WTC11 (cell line): ENCODE measurements around the gene TRMT2A. TPM values are rescaled to one million over a fixed set of nuclear protein-coding genes. Genes with fewer than 3 reads are reported as not detected.

Experiments
- ATAC-seq: fragments of 200-7000 bp; cut with Tn5 transposase; 2 replicates; pipeline ENCODE4 v1.10.0; 2021; ENCODE audit warnings: mild to moderate bottlenecking, moderate library complexity
- CTCF ChIA-PET: fragments of 300-600 bp; sonication (Branson Sonifier 250); formaldehyde crosslinking; loops from one replicate; lab custom pipeline; 2021; ENCODE audit warnings: antibody characterized with exemption; lab: Charles Lee
- POLR2A ChIA-PET: fragments of 350-600 bp; sonication (Branson Sonifier 250); formaldehyde crosslinking; loops from one replicate; lab custom pipeline; 2021; ENCODE audit warnings: antibody characterized with exemption; lab: Charles Lee
- DNase-seq: peaks from one replicate; pipeline ENCODE4 v3.0.0; 2021; ENCODE audit warnings: low spot score
- H3K27ac Mint-ChIP-seq: 2 replicates; pipeline ENCODE4 v1.8.0; 2021; ENCODE audit warnings: mixed read lengths
- H3K27me3 Mint-ChIP-seq: 2 replicates; pipeline ENCODE4 v1.8.0; 2021; ENCODE audit warnings: low read depth, mild to moderate bottlenecking, moderate library complexity, mixed read lengths
- H3K36me3 Mint-ChIP-seq: 2 replicates; pipeline ENCODE4 v1.8.0; 2021; ENCODE audit warnings: mixed read lengths
- H3K4me1 Mint-ChIP-seq: 2 replicates; pipeline ENCODE4 v1.8.0; 2022; ENCODE audit warnings: mixed read lengths
- H3K4me3 Mint-ChIP-seq: 2 replicates; pipeline ENCODE4 v1.8.0; 2021; ENCODE audit warnings: mild to moderate bottlenecking, moderate library complexity, mixed read lengths
- H3K9me3 Mint-ChIP-seq: 2 replicates; pipeline ENCODE4 v1.8.0; 2021; ENCODE audit warnings: mixed read lengths
- ATF1 ChIP-seq: sonication (generic); formaldehyde crosslinking; IDR thresholded peaks from 2 replicates; pipeline ENCODE4 v1.8.1; 2023; ENCODE audit warnings: mild to moderate bottlenecking, moderate library complexity, missing genetic modification reagents
- FOXK1 ChIP-seq: sonication (generic); formaldehyde crosslinking; IDR thresholded peaks from 2 replicates; pipeline ENCODE4 v1.8.0; 2022; ENCODE audit warnings: mild to moderate bottlenecking, moderate library complexity, missing genetic modification reagents
- FOXP4 ChIP-seq: sonication (generic); formaldehyde crosslinking; IDR thresholded peaks from 2 replicates; pipeline ENCODE4 v1.8.0; 2022; ENCODE audit warnings: mild to moderate bottlenecking, missing genetic modification reagents
- NFATC4 ChIP-seq: fragments of 250-450 bp; sonication (Bioruptor Pico); IDR thresholded peaks from 2 replicates; pipeline ENCODE4 v1.9.0; 2021; ENCODE audit warnings: mild to moderate bottlenecking
- RORB ChIP-seq: fragments of 250-450 bp; sonication (Bioruptor Pico); IDR thresholded peaks from 2 replicates; pipeline ENCODE4 v1.9.0; 2021; ENCODE audit warnings: mild to moderate bottlenecking
- TCF7 ChIP-seq: sonication (generic); formaldehyde crosslinking; IDR thresholded peaks from 2 replicates; pipeline ENCODE4 v1.8.0; 2022; ENCODE audit warnings: mild to moderate bottlenecking, low read depth, missing genetic modification reagents, moderate library complexity
- ZMAT4 ChIP-seq: fragments of 250-450 bp; sonication (Bioruptor Pico); IDR thresholded peaks from 2 replicates; pipeline ENCODE4 v1.9.0; 2021; ENCODE audit warnings: mild to moderate bottlenecking
- ZNF121 ChIP-seq: sonication (generic); formaldehyde crosslinking; IDR thresholded peaks from 2 replicates; pipeline ENCODE4 v1.8.0; 2023; ENCODE audit warnings: missing genetic modification reagents
- ZNF219 ChIP-seq: sonication (generic); formaldehyde crosslinking; IDR thresholded peaks from 2 replicates; pipeline ENCODE4 v1.8.0; 2023; ENCODE audit warnings: missing genetic modification reagents, mild to moderate bottlenecking, borderline replicate concordance
- ZNF232 ChIP-seq: sonication (generic); formaldehyde crosslinking; IDR thresholded peaks from 2 replicates; pipeline ENCODE4 v1.8.0; 2022; ENCODE audit warnings: mild to moderate bottlenecking, missing genetic modification reagents
- ZNF281 ChIP-seq: sonication (generic); formaldehyde crosslinking; IDR thresholded peaks from 2 replicates; pipeline ENCODE4 v1.8.0; 2023; ENCODE audit warnings: mild to moderate bottlenecking, missing genetic modification reagents
- ZNF396 ChIP-seq: fragments of 250-450 bp; sonication (Bioruptor Pico); IDR thresholded peaks from 2 replicates; pipeline ENCODE4 v1.8.0; 2021; ENCODE audit warnings: mild to moderate bottlenecking, moderate library complexity, borderline replicate concordance
- ZNF423 ChIP-seq: fragments of 250-450 bp; sonication (Bioruptor Pico); IDR thresholded peaks from 2 replicates; pipeline ENCODE4 v2.1.2; 2022; ENCODE audit warnings: mild to moderate bottlenecking, moderate library complexity
- ZSCAN18 ChIP-seq: fragments of 250-450 bp; sonication (Bioruptor Pico); IDR thresholded peaks from 2 replicates; pipeline ENCODE4 v2.1.2; 2022; ENCODE audit warnings: mild to moderate bottlenecking, moderate library complexity
- total RNA-seq: library from RNA; stranded (reverse); gene quantifications from 3 replicates; pipeline ENCODE4 v1.2.3, GENCODE V29; 2021
- TF ChIP-seq, protein P1 (sequence below): fragments of 250-450 bp; sonication (Bioruptor Pico); conservative IDR thresholded peaks from 2 replicates; pipeline ENCODE4 v1.9.0; 2021; ENCODE audit warnings: mild to moderate bottlenecking
- TF ChIP-seq, protein P2 (sequence below): sonication (generic); formaldehyde crosslinking; IDR thresholded peaks from 2 replicates; pipeline ENCODE4 v1.8.1; 2023; ENCODE audit warnings: mild to moderate bottlenecking, missing genetic modification reagents, moderate library complexity
- TF ChIP-seq, protein P3 (sequence below): sonication (generic); formaldehyde crosslinking; IDR thresholded peaks from 2 replicates; pipeline ENCODE4 v1.8.1; 2022; ENCODE audit warnings: missing genetic modification reagents, borderline replicate concordance
- TF ChIP-seq, protein P4 (sequence below): sonication (generic); formaldehyde crosslinking; IDR thresholded peaks from 2 replicates; pipeline ENCODE4 v1.8.0; 2022; ENCODE audit warnings: missing genetic modification reagents

The TRMT2A gene
- total RNA-seq, 1 experiment from 2014 or later, result 68.6 TPM

- ChIA-PET CTCF (interaction anchor here (1.8 kb wide), 1 partner anchor 14 kb away, joined by 4 read pairs; no protein-coding TSS in a partner anchor), POLR2A (no interaction called here)
- no peak for TF ChIP-seq ZSCAN18 (CRISPR knock-in tag)
- no peak for TF ChIP-seq ZNF219 (CRISPR knock-in tag)
- TF ChIP-seq ZNF423 (CRISPR knock-in tag), result no peak
- TF ChIP-seq ZNF281 (CRISPR knock-in tag), result no peak
- no peak for TF ChIP-seq ATF1 (CRISPR knock-in tag)
- TF ChIP-seq, protein P1, sequence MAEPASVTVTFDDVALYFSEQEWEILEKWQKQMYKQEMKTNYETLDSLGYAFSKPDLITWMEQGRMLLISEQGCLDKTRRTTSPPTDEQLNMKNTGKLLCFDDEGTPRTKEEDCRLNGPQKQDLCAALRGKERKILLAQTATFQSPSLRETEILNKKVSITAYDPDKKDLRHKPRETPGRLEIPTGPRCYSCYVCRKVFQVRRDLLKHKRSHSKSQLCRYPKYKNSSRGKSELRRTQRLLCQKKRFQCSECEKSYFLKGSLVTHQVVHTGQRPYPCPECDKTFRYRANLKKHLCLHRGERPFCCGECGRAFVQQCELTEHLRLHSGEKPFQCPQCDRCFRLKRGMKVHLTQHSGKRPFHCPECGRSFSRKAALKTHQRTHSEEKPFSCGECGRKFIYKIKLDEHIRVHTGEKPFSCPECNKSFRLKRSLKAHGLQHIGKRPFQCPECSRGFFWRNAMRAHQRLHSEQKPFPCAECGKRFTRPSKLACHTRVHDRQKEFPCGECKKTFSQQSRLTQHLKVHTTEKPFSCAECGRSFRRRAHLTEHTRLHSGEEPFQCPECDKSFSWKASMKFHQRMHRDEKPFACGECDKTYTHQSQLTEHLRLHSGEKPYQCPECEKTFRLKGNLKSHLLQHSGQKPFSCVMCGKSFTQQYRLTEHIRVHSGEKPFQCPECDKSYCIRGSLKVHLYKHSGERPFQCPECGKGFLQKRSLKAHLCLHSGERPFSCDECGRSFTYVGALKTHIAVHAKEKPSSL (CRISPR knock-in tag), result no peak
- TF ChIP-seq, protein P2, sequence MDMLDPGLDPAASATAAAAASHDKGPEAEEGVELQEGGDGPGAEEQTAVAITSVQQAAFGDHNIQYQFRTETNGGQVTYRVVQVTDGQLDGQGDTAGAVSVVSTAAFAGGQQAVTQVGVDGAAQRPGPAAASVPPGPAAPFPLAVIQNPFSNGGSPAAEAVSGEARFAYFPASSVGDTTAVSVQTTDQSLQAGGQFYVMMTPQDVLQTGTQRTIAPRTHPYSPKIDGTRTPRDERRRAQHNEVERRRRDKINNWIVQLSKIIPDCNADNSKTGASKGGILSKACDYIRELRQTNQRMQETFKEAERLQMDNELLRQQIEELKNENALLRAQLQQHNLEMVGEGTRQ (CRISPR knock-in tag), result no peak
- TF ChIP-seq ZNF396 (CRISPR knock-in tag), result no peak
- TF ChIP-seq TCF7 (CRISPR knock-in tag), result no peak
- DNase-seq (no peak), ATAC-seq (no peak)
- Mint-ChIP-seq H3K36me3 (peaks cover 65% of the 10 kb centered on the region), H3K9me3 (no peaks in the 10 kb centered on the region), H3K27me3 (no peaks in the 10 kb centered on the region), H3K4me1 (peaks cover 30% of the 10 kb centered on the region), H3K4me3 (no peak overlapping the region), H3K27ac (no peak overlapping the region)
These were observed 30.3 kb downstream of the TRMT2A start for GRCh38 chr22:20086763-20087162.

DNA sequence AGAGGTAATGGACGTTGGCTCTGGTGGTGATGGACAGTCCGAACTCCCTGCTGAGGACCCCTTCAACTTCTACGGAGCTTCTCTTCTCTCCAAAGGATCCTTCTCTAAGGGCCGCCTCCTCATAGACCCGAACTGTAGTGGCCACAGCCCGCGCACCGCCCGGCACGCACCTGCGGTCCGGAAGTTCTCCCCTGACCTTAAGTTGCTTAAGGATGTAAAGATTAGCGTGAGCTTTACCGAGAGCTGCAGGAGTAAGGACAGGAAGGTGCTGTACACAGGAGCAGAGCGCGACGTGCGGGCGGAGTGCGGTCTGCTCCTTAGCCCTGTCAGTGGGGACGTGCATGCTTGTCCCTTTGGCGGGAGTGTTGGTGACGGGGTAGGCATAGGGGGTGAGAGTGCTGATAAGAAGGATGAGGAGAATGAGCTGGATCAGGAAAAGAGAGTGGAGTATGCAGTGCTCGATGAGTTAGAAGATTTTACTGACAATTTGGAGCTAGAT, 30.9 kb downstream of the TRMT2A start:
- POLR2A ChIA-PET, result no interaction called here
- peaks cover 59% of the 10 kb centered on the region for H3K36me3 Mint-ChIP-seq
- no peaks in the 10 kb centered on the region for H3K9me3 Mint-ChIP-seq
- H3K27me3 Mint-ChIP-seq, result no peaks in the 10 kb centered on the region
- no peak overlapping the region for H3K4me3 Mint-ChIP-seq
- DNase-seq, result no peak
- no peak for ATAC-seq
- CTCF ChIA-PET, result interaction anchor here (1.1 to 1.8 kb wide), 2 partner anchors 15 to 133 kb away, joined by 3 to 4 read pairs; no protein-coding TSS in a partner anchor
- peak overlapping the region; percentile 54 for H3K27ac Mint-ChIP-seq
- H3K4me1 Mint-ChIP-seq, result peaks cover 35% of the 10 kb centered on the region
- TF ChIP-seq ZMAT4 (CRISPR knock-in tag), result no peak
- TF ChIP-seq, protein P3, sequence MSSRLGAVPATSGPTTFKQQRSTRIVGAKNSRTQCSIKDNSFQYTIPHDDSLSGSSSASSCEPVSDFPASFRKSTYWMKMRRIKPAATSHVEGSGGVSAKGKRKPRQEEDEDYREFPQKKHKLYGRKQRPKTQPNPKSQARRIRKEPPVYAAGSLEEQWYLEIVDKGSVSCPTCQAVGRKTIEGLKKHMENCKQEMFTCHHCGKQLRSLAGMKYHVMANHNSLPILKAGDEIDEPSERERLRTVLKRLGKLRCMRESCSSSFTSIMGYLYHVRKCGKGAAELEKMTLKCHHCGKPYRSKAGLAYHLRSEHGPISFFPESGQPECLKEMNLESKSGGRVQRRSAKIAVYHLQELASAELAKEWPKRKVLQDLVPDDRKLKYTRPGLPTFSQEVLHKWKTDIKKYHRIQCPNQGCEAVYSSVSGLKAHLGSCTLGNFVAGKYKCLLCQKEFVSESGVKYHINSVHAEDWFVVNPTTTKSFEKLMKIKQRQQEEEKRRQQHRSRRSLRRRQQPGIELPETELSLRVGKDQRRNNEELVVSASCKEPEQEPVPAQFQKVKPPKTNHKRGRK (CRISPR knock-in tag), result no peak
- TF ChIP-seq, protein P4, sequence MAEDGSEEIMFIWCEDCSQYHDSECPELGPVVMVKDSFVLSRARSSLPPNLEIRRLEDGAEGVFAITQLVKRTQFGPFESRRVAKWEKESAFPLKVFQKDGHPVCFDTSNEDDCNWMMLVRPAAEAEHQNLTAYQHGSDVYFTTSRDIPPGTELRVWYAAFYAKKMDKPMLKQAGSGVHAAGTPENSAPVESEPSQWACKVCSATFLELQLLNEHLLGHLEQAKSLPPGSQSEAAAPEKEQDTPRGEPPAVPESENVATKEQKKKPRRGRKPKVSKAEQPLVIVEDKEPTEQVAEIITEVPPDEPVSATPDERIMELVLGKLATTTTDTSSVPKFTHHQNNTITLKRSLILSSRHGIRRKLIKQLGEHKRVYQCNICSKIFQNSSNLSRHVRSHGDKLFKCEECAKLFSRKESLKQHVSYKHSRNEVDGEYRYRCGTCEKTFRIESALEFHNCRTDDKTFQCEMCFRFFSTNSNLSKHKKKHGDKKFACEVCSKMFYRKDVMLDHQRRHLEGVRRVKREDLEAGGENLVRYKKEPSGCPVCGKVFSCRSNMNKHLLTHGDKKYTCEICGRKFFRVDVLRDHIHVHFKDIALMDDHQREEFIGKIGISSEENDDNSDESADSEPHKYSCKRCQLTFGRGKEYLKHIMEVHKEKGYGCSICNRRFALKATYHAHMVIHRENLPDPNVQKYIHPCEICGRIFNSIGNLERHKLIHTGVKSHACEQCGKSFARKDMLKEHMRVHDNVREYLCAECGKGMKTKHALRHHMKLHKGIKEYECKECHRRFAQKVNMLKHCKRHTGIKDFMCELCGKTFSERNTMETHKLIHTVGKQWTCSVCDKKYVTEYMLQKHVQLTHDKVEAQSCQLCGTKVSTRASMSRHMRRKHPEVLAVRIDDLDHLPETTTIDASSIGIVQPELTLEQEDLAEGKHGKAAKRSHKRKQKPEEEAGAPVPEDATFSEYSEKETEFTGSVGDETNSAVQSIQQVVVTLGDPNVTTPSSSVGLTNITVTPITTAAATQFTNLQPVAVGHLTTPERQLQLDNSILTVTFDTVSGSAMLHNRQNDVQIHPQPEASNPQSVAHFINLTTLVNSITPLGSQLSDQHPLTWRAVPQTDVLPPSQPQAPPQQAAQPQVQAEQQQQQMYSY (CRISPR knock-in tag), result no peak
- no peak for TF ChIP-seq FOXK1
- no peak for TF ChIP-seq NFATC4
- TF ChIP-seq RORB (CRISPR knock-in tag), result no peak
- no peak for TF ChIP-seq ZNF121 (CRISPR knock-in tag)
- TF ChIP-seq FOXP4, result no peak
- no peak for TF ChIP-seq ZNF232 (CRISPR knock-in tag)
